Measurements from ENCODE around the gene RCC1.
"Not testable (repeated sequence)": the region's sequence is repeated elsewhere in the genome, so short reads cannot be mapped to it uniquely, and the experiment has no call there.

RCC1 gene

DNA sequence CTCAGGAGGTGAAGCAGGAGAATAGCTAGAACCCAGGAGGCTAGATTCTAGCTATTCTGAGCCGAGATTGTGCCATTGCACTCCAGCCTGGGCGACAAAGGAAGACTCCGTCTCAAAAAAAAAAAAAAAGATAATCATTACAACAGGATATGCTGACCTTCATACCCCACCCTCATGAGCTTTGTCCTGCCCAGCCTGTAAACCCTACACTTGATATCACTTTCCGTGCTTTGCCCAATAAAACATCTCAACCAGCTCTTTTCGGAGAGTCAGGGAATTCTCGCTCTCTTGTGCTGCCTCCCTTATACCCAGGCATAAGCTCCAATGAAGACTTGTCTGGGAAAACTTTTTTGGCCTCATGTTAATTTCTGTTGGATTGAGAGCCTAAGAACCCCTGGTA, 45.5 kb downstream of the RCC1 start:
- DNase-seq = no peak

- peak; percentile 97 to 98 for DNase-seq
Measured at GRCh38 chr1:28552758-28553663, 47.2 kb downstream of the RCC1 start, which contains the start of gene TRNAU1AP. Gene TRNAU1AP (plus strand): TSS chr1:28553085. CDS start chr1:28553111, 26 bp downstream.

GRCh38 chr1:28560886-28561285, 55.0 kb downstream of the RCC1 start:
- DNase-seq = no peak

DNA sequence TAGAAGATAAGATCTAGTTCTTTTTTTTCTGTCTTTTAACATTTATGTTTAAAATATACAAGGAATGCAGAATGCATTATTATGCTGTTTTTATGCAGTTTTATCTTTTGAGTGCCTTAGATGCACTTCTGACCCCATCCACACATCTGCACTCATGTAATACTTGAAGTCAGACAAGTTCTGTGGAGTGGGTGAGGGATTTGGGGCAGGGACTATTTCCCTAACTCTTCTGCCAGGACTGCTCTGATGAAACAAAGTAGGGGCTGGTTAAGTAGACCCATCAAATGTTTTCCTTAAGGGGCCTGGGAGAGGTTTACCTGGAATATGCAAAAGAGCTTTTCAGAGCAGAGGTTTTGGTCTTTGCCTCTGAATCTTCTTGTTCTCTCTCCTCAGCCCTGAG, 58.5 kb downstream of the RCC1 start:
- DNase-seq = no peak

DNA sequence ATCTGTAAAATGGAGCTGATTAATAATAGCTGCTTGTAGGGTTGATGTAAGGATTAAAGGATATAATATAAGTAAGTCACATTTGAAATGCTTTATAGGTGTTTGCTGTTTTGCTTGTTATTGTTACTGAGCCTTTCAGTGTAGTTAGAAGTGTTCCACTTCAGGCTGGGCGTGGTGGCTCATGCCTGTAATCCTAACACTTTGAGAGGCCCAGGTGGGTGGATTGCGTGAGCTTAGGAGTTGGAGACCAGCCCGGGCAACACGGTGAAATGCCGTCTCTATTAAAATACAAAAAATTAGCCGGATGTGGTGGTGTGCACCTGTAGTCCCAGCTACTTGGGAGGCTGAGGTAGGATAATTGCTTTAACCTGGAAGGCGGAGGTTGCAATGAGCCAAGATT, 59.2 kb downstream of the RCC1 start:
- no peak for DNase-seq

- DNase-seq = no peak
Measured at GRCh38 chr1:28565726-28566125, 59.9 kb downstream of the RCC1 start.

GRCh38 chr1:28566931-28567330, 61.1 kb downstream of the RCC1 start:
- DNase-seq = no peak

- no peak for DNase-seq
Measured at GRCh38 chr1:28571911-28572310, 66.1 kb downstream of the RCC1 start.

GRCh38 chr1:28572891-28573290, 67.0 kb downstream of the RCC1 start:
- DNase-seq = not testable (repeated sequence)

- no peak for DNase-seq
Measured at GRCh38 chr1:28573564-28573963, 67.7 kb downstream of the RCC1 start.

DNA sequence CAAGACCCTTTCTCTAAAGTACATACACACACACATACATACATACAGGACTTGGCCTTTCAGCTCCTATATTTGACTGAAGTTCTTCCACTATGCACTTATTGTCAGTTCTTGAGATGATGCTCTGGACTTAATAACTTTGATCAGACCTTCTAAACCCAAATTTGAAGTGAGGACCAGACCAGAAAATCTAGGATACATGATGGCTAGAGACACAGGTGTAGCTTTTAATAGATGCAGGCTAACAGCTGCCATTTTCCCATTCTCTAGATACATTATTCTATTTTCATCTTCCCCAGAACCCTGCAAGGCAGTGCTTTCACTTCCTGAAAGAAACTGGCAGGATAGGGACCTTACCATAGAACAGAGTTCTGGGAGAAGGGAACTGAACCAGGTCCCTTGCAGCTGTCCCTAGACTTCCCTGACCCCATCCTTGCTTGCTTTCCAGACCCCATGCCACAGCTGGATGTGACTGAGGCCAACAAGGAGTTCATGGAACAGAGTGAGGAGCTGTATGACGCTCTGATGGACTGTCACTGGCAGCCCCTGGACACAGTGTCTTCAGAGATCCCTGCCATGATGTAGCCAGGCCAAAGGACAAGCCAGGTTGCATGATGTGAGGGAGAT, 71.3 kb downstream of the RCC1 start:
- no peak for DNase-seq

- no peak for DNase-seq
Measured at GRCh38 chr1:28577738-28578536, 72.1 kb downstream of the RCC1 start.

DNA sequence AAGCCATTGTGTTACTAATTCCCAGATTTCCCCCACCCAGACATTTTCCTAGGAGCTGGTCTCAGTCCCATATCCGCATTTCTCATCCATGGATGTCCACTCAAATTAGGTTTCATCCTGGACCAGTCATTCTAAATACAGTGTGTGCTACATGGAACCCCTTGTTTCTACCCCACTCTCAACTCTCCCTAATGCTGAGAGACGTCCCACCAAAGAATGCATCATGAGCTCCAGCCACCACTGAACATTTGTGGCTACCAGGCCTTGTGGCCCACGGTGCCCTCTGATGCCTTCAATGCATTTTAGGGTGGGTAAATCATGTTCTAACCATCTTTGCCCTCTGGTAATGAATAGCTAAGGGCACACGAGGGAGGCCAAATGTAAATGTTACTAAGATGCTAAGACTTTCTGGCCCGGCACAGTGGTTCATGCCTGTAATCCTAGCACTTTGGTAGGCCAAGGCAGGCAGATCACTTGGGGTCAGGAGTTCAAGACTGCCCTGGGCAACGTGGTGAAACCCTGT, 72.9 kb downstream of the RCC1 start:
- DNase-seq = no peak

- no peak for DNase-seq
Measured at GRCh38 chr1:28579401-28579800, 73.6 kb downstream of the RCC1 start.

DNA sequence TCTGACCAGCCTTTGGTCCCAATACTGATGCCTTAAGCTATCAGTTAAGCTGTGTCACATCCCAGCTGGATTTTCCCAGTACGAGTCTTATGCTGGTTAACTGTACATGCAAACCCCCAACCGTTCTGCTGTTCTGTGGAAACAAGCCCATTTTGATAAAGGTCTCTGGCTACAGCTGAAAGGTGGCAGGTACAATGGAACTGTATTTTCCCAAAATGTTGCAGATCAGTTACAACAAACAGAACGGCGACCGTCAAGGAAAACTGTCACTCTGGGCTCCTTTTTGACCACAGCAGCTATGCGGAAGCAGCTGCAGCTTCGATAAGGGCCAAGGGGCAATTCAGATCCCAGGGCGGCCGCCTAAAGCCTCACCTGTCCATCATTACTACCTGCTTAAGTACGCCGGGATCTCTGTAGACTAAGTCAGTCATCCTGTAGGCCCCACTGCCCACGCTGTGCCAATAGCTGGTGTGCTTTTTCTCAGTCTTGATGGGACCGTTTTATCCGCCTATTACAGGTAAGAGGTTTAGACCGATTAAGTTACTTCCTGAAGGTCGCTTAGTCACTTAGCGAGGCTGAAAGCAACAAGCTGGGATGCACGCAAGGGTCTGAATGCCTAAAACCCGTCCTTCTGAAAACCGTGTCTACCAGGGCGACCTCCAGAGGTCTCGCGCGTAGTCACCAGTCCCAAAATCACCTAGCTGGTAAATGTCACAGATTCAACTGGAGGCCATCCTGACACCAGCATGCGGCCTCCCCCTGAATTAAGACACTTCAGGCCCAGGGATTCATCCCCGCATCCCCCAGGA, 75.1 kb downstream of the RCC1 start:
- DNase-seq = peak in 1 of 2 donors; percentile 13

DNA sequence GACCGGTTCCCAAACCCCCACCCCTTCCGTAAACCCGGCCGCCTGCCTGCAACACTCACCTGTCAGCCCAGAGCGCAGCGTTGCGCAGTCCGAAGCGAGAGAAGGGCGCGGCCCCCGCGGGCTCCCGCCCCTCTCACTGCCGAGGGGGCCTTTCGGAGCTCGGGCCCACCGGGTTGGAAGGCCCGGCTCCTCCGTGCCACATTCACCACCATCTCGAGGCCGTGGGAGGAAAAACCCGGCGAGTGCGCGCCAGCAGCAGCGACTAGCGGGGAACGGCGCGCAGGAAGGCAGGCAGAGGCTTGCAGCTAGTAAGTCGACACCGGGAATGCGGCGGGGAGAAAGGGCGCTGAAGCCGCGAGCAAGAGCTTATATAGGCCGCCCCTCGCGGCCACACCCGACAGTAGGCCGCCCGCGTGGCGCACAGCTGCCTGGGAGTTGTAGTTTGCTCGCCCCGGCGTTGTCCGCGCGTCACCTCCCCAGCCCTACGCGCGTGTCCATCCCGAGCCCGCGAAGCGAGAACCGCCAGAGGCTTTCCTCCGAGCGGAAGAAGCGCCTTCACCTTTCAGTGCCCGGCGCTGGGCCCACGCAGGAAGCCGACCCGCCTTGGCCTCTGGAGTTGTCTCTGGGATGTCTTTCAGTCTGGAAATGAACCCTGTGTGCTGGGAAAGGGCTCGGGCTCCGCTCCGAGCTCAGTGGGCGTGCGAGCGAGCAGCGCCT, 75.8 kb downstream of the RCC1 start:
- DNase-seq = peak; percentile 96 to 99

GRCh38 chr1:28582248-28582615, 76.4 kb downstream of the RCC1 start:
- peak in 1 of 2 donors; percentile 17 for DNase-seq

- not testable (repeated sequence) for DNase-seq
Measured at GRCh38 chr1:28586585-28587391, 80.9 kb downstream of the RCC1 start.
